ENCODE results near the gene AATF. TPM values are rescaled to one million over a fixed set of nuclear protein-coding genes. Genes with fewer than 3 reads are reported as not detected.

AATF gene
- total RNA-seq, 2 experiments from 2014 or later, result 76.7 to 78.8 TPM

DNA sequence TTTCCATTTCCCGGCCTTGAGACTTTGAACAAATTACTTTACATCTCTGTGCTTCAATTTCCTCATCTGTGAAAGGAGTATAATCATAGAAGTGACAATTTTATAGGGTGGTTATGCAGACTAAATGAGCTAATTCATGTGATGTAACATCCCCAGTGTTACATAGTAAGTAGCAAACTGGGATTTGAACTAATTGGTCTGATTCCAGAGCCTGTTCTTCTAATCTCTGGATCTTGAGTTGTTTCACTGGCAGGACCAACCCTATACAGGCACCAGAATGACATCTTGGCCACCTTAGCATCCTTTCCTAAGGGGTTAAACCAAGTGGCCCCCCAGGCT is 77.7 kb downstream of the AATF start:
- Mint-ChIP-seq H3K4me3 (no peak overlapping the region), H3K4me1 (peaks cover 28% of the 10 kb centered on the region), H3K36me3 (ENCODE audit: low read depth) (peaks cover 26% of the 10 kb centered on the region), H3K27me3 (no peaks in the 10 kb centered on the region), H3K9me3 (no peaks in the 10 kb centered on the region), H3K27ac (no peak overlapping the region)
- POLR2A ChIA-PET, result interaction anchor here (1.0 kb wide), 1 partner anchor 63 kb away, joined by 3 read pairs; no protein-coding TSS in a partner anchor
- DNase-seq, result no peak
- CTCF ChIA-PET, result no interaction called here

DNA sequence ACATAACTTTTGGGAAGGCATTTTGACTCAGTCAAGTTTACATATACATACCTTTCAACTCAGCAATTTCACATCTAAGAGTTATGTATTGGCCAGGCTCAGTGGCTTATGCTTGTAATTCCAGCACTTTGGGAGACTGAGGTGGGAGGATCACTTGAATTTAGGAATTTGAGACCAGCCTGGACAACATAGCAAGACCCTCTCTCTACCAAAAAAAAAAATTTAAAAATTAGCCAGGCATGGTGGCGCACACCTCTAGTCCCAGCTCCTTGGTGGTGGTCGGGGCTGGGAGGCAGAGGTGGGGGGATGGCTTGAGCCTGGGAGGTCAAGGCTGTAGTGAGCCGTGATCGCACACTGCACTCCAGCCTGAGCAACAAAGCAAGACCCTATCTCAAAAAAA is 79.3 kb downstream of the AATF start:
- ChIA-PET CTCF (no interaction called here), POLR2A (no interaction called here)
- peaks cover 28% of the 10 kb centered on the region for H3K4me1 Mint-ChIP-seq
- H3K27ac Mint-ChIP-seq, result no peak overlapping the region
- peaks cover 25% of the 10 kb centered on the region for H3K36me3 Mint-ChIP-seq (ENCODE audit: low read depth)
- H3K4me3 Mint-ChIP-seq, result no peak overlapping the region
- no peak for DNase-seq
- no peaks in the 10 kb centered on the region for H3K9me3 Mint-ChIP-seq
- H3K27me3 Mint-ChIP-seq, result no peaks in the 10 kb centered on the region

DNA sequence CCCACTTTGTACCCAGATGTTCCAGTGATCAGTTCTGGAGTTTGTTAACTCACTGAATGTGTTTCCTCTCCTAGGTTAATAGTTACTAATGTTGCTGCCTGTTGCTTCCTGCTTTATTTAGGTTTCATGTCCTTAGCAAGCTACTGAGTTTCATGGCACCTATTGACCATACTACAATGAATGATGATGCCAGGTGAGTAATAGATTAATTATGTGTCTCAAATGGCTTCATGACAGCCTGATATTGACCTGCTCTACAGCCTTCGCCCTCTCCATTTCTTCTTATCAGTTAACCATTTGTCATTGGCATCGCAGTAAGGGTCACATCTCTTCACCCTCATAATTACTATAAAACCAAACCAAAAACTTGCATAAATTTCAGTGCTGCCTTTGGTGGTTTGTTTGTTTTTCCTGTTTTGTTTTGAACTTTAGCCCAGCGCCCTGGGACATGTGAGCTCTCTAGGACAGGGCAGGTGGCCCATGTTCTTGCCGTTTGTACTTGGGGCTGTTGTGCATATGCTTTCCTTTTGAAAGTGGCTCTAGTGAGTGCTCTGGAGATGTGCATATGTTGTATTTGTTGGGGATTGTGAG is 82.8 kb downstream of the AATF start:
- CTCF ChIA-PET, result no interaction called here
- Mint-ChIP-seq H3K27me3 (no peaks in the 10 kb centered on the region), H3K4me1 (peaks cover under 1% of the 10 kb centered on the region), H3K27ac (no peak overlapping the region), H3K9me3 (no peaks in the 10 kb centered on the region), H3K4me3 (no peak overlapping the region), H3K36me3 (ENCODE audit: low read depth) (peaks cover 15% of the 10 kb centered on the region)
- POLR2A ChIA-PET, result interaction anchor here (0.6 kb wide), 1 partner anchor 82 kb away, joined by 3 read pairs; no protein-coding TSS in a partner anchor
- DNase-seq, result no peak

DNA sequence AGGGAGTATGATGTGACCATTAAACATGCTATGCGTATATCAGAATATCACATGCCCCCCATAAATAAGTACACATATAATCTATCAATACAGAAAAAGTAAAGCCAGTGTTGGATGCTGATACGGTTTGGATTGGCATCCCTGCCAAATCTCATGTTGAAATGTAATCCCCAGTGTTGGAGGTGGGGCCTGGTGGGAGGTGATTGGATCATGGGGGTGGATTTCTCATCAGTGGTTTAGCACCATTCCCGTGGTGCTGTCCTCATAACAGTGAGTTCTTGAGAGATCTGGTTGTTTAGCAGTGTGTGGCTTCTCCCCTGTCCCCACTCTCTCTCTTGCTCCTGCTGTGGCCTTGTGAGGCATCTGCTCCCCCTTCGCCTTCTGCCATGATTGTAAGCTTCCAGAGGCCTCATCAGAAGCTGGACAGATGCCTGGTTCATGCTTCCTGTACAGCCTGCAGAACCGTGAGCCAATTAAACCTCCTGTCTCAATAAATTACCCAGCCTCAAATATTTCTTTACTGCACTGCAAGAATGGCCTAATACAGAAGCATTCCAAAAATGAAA is 88.9 kb downstream of the AATF start:
- no peaks in the 10 kb centered on the region for H3K4me1 Mint-ChIP-seq
- peaks cover 11% of the 10 kb centered on the region for H3K36me3 Mint-ChIP-seq (ENCODE audit: low read depth)
- POLR2A ChIA-PET, result no interaction called here
- H3K27ac Mint-ChIP-seq, result no peak overlapping the region
- CTCF ChIA-PET, result no interaction called here
- DNase-seq, result no peak
- no peak overlapping the region for H3K4me3 Mint-ChIP-seq
- H3K27me3 Mint-ChIP-seq, result no peaks in the 10 kb centered on the region
- H3K9me3 Mint-ChIP-seq, result no peaks in the 10 kb centered on the region

DNA sequence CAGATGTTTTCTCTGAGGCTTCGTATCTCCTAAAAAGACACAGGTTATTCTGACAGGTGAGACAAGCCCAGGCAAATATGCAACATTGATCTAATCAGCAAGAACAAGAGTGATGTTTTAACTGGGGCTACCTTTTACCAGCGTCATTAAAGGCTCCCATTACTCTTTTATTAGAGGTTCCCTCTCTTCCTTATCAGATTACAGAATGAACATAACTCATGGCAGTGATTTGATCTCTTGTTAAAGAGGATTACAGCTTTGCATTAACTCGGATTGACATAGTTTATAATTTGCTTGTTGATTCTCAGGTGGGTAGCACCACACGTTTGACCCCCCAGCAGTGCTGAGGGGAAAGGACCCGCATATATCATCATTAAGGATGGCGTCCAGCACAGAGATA is 90.5 kb downstream of the AATF start:
- ChIA-PET POLR2A (no interaction called here), CTCF (interaction anchor here (1.0 to 1.4 kb wide), 2 partner anchors 8 to 412 kb away, joined by 3 to 7 read pairs; no protein-coding TSS in a partner anchor)
- no peak for DNase-seq
- H3K27ac Mint-ChIP-seq, result no peak overlapping the region
- H3K9me3 Mint-ChIP-seq, result no peaks in the 10 kb centered on the region
- peaks cover 16% of the 10 kb centered on the region for H3K36me3 Mint-ChIP-seq (ENCODE audit: low read depth)
- no peaks in the 10 kb centered on the region for H3K27me3 Mint-ChIP-seq
- H3K4me1 Mint-ChIP-seq, result peaks cover 3% of the 10 kb centered on the region
- no peak overlapping the region for H3K4me3 Mint-ChIP-seq

DNA sequence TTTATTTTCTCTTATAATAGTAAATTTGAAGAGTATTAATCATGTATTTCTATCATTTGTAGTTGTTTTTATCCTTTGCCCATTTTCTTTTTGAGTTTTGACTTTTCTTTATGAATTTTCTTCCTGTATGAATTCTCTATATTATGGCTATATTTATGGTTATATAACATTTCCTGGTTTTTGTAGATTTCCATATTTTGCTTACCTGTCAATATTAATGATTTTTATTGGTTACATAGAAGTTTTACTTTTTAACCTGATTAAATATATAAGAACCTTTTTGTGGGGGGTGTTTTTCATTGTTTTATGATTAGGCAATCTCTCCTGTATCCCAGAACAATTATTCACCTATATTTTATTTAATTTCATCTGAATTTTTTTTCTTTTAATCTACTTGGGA is 93.2 kb downstream of the AATF start:
- ChIA-PET CTCF (no interaction called here), POLR2A (no interaction called here)
- no peaks in the 10 kb centered on the region for H3K9me3 Mint-ChIP-seq
- DNase-seq, result no peak
- H3K4me1 Mint-ChIP-seq, result peaks cover 3% of the 10 kb centered on the region
- H3K4me3 Mint-ChIP-seq, result no peak overlapping the region
- H3K27me3 Mint-ChIP-seq, result no peaks in the 10 kb centered on the region
- H3K27ac Mint-ChIP-seq, result no peak overlapping the region
- H3K36me3 Mint-ChIP-seq (ENCODE audit: low read depth), result peaks cover 5% of the 10 kb centered on the region

DNA sequence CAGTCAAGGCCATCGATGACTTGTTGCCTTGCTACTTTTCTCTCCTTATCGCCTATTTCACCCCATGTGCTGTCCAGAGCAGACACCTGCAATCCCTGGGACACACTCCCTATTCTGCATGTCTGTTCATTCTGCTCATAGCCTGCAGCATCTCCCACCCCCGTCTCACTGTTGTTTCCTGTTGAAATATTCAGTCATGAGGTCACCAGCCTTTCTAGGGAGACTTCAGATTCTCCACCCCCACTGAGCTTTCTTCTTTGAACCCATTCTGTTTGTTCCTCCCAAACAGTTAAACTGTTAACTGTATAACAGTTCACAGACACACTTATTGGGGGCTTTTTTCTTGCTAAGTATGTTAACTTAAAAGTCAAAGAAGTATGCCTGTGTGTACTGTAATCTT is 94.4 kb downstream of the AATF start:
- no peaks in the 10 kb centered on the region for H3K9me3 Mint-ChIP-seq
- ChIA-PET CTCF (no interaction called here), POLR2A (no interaction called here)
- no peak overlapping the region for H3K27ac Mint-ChIP-seq
- no peak overlapping the region for H3K4me3 Mint-ChIP-seq
- peaks cover 9% of the 10 kb centered on the region for H3K36me3 Mint-ChIP-seq (ENCODE audit: low read depth)
- no peaks in the 10 kb centered on the region for H3K27me3 Mint-ChIP-seq
- no peak for DNase-seq
- H3K4me1 Mint-ChIP-seq, result peaks cover 9% of the 10 kb centered on the region

DNA sequence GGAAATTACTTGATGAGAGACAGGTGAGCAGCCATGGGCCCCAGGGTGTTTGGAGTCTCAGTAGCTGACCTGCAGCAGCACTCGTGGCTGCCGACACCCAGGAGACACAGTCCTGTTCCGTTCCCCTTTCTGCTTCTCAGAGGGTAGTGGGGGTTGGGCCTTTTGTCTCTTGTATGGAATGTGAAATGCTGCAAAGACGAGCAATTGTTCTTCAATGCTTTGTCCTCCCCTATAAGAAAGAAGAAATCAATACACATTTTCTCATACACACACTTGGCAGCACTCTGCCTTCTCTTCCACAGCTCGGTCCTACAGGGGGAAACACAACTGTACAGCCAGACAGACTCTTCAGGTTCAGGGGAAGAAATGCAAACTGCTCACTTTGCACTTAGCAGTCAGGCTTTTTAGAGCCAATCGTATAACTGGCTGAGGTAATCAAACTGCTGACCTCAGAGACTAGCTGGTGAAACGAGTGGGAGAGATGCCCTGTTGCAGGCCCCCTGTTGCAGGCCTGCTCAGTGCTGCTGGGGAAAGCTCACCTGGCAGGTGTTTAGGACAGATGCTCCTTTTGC is 96.7 kb downstream of the AATF start:
- Mint-ChIP-seq H3K4me3 (no peak overlapping the region), H3K9me3 (no peaks in the 10 kb centered on the region), H3K27me3 (no peaks in the 10 kb centered on the region), H3K27ac (no peak overlapping the region), H3K4me1 (peaks cover 9% of the 10 kb centered on the region), H3K36me3 (ENCODE audit: low read depth) (peaks cover 9% of the 10 kb centered on the region)
- ChIA-PET CTCF (interaction anchor here (0.6 to 1.8 kb wide), 2 partner anchors 112 to 443 kb away, joined by 3 to 6 read pairs; no protein-coding TSS in a partner anchor), POLR2A (no interaction called here)
- DNase-seq, result no peak

DNA sequence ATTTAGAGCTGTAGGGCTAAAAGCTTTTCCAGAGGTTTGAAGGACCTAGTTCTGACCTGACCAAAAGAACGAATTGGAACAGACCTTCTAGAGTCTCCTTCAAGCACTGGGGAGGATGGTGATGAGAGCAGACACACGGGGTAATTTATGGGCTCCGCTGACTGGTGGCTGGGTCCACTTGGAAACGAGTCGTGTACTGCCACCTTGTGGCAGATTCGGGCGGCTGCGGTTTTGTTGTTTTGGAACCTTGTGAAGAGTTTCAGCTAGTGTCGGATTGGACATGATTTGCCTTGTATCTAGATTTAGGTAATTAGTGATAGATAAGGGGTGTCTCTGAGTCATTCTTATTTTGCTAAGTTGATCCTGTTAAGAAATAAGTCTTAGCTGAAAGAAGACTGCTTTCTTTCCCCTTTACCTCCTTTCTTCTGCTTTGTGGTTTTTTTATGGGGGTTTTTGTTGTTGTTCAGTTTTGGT is 98.9 kb downstream of the AATF start:
- peak; percentile 84 for DNase-seq
- Mint-ChIP-seq H3K27me3 (no peaks in the 10 kb centered on the region), H3K4me1 (peaks cover 9% of the 10 kb centered on the region), H3K4me3 (no peak overlapping the region), H3K36me3 (ENCODE audit: low read depth) (peaks cover 9% of the 10 kb centered on the region), H3K27ac (no peak overlapping the region), H3K9me3 (no peaks in the 10 kb centered on the region)
- POLR2A ChIA-PET, result interaction anchor here (0.8 to 1.1 kb wide), 2 partner anchors 9 to 99 kb away, joined by 3 read pairs; partner anchors contain the start of gene AATF
- CTCF ChIA-PET, result interaction anchor here (0.6 to 2.7 kb wide), 34 partner anchors 9 to 447 kb away, joined by 3 to 14 read pairs (median 4); partner anchors contain the start of genes AATF and MRM1

DNA sequence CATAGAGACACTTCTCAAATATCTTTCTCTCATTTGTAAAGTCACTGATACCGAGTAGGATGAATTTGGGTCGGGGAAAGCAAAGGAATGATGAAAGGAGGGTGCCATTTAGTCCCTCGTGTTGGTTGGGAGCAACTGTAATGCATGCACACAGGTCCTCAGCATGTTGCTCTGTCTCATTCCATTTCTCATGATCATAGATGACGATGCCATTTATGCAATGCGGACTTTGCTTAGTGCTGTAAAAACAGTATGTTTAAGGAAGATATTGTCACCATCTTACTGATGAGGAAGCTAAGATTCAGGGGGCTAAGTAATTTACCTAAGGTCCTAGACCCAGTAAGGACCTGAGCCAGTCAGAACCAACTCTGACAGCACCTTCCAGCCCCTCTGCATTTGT is 100.1 kb downstream of the AATF start:
- Mint-ChIP-seq H3K4me3 (no peak overlapping the region), H3K9me3 (no peaks in the 10 kb centered on the region), H3K27ac (no peak overlapping the region), H3K27me3 (no peaks in the 10 kb centered on the region), H3K36me3 (ENCODE audit: low read depth) (peaks cover 6% of the 10 kb centered on the region), H3K4me1 (peaks cover 6% of the 10 kb centered on the region)
- CTCF ChIA-PET, result interaction anchor here (0.6 to 2.7 kb wide), 8 partner anchors 12 to 1722 kb away, joined by 3 to 11 read pairs (median 4); no protein-coding TSS in a partner anchor
- POLR2A ChIA-PET, result no interaction called here
- DNase-seq, result no peak

DNA sequence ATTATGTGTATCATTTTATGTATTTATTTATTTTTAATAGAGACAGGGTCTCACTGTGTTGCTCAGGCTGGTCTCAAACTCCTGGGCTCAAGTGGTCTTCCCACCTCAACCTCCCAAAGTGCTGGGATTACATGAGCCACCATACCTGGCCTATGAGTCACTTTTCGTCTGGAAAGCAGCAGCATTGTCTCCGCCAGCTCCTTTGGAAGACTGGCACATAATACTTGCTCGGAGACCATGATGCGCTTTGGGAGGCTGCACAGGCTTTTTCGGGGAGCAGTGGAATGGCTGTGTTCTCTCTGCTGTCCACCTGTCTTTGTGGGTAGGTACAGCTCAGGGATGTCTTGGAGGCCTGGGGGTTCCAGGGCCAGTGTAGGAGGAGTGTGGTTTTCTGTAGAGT is 102.2 kb downstream of the AATF start:
- peaks cover 6% of the 10 kb centered on the region for H3K4me1 Mint-ChIP-seq
- no peak for DNase-seq
- CTCF ChIA-PET, result no interaction called here
- H3K9me3 Mint-ChIP-seq, result no peaks in the 10 kb centered on the region
- no peaks in the 10 kb centered on the region for H3K27me3 Mint-ChIP-seq
- H3K27ac Mint-ChIP-seq, result no peak overlapping the region
- H3K36me3 Mint-ChIP-seq (ENCODE audit: low read depth), result peaks cover 7% of the 10 kb centered on the region
- POLR2A ChIA-PET, result no interaction called here
- no peak overlapping the region for H3K4me3 Mint-ChIP-seq

DNA sequence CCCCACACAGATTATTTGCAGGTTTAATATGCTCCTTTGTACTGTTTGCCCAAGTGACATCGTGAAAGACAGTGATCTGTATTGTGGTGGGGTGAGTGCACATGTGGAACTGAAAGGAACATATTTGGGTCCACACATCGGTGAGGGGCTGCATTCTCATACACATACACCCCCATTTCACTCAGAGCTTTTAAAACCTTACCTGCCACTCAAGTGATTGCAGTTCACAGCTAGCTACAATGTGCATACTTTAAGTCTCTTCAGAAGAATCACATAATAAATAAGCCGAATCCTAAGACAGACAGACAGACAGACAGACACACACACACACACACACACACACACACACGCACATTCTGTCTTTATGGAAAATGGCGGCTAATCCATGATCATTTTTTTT is 102.6 kb downstream of the AATF start:
- Mint-ChIP-seq H3K27ac (no peak overlapping the region), H3K4me1 (peaks cover 6% of the 10 kb centered on the region), H3K27me3 (no peaks in the 10 kb centered on the region), H3K4me3 (no peak overlapping the region), H3K9me3 (no peaks in the 10 kb centered on the region), H3K36me3 (ENCODE audit: low read depth) (peaks cover 11% of the 10 kb centered on the region)
- CTCF ChIA-PET, result no interaction called here
- POLR2A ChIA-PET, result no interaction called here
- no peak for DNase-seq

DNA sequence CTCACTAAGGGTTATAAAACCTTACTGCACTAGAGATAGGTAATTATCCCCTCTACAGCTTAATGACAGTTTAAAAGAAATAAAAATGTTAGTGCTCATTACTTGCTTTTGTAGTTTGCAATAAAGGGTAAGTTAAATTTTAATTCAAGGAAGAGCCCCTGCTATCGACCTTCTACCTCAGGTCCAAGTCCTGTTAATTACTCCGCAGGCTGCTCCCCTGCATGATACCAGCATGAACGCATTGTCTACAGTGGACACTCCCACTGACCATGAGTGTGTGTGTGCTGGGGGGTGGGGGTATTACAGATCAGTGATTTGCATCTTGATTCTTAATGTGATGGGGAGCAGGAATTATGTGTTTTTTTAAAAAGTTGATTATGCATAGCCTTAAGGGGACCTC is 103.1 kb downstream of the AATF start:
- CTCF ChIA-PET, result no interaction called here
- Mint-ChIP-seq H3K4me1 (peaks cover 6% of the 10 kb centered on the region), H3K36me3 (ENCODE audit: low read depth) (peaks cover 15% of the 10 kb centered on the region)

DNA sequence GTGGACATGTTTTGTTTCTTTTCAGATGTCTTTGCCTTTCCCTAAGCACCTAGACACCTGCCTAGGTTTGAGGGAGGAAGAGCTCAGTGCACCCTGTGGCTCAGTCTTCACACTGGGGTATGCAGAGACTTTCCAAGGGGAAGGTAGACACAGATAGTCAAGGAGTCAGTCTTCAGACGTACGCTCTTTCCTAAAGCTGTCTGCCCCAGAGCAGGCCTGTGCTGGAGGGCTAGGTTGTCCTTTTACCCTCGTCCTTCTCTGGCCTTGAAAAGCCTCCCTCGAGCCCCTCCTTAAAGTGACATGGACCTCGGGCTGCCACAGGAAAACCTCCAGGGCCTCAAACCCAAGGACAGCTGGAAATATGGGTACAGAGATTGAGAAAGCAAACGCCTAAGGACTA is 103.7 kb downstream of the AATF start:
- no peak overlapping the region for H3K4me3 Mint-ChIP-seq
- no peak for DNase-seq
- H3K9me3 Mint-ChIP-seq, result no peaks in the 10 kb centered on the region
- H3K36me3 Mint-ChIP-seq (ENCODE audit: low read depth), result peaks cover 19% of the 10 kb centered on the region
- ChIA-PET POLR2A (no interaction called here), CTCF (no interaction called here)
- no peaks in the 10 kb centered on the region for H3K27me3 Mint-ChIP-seq
- no peak overlapping the region for H3K27ac Mint-ChIP-seq
- peaks cover 6% of the 10 kb centered on the region for H3K4me1 Mint-ChIP-seq

More for the DNA sequence above, 103.1 kb downstream of the AATF start:
- POLR2A ChIA-PET, result no interaction called here
- DNase-seq, result no peak
- no peaks in the 10 kb centered on the region for H3K27me3 Mint-ChIP-seq
- no peak overlapping the region for H3K27ac Mint-ChIP-seq
- no peaks in the 10 kb centered on the region for H3K9me3 Mint-ChIP-seq
- H3K4me3 Mint-ChIP-seq, result no peak overlapping the region
